COLO829 (cell line): ENCODE results near the gene TEX38.
A peak's percentile ranks its signal among the peaks of the same experiment; 100 is the strongest.
"Not testable (repeated sequence)": the region's sequence is repeated elsewhere in the genome, so short reads cannot be mapped to it uniquely, and the experiment has no call there.

ENCODE experiments used
- DNase-seq: peaks from one replicate; pipeline ENCODE4 v3.0.0; 2012; ENCODE audit warnings: low spot score

TEX38 gene

DNA sequence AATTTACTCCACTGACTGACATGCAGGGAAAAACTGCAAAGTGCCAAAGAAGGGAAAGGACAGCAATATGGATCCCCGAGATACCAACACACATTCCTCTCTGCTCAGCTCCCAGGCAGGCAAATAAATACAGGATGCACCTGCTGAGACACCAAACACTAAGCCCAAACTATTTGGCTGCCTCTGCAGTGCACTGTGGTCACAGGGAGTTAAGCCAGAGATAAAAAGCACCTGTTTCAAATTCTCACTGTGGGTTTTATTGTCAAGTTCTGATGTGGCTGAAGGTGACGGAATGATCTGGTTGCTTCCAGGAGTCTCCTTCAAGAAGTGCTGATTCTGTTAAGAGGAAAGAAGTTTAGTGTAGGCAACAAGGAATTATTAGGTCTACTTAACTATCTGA is 17.7 kb downstream of the TEX38 start:
- DNase-seq, result no peak

DNA sequence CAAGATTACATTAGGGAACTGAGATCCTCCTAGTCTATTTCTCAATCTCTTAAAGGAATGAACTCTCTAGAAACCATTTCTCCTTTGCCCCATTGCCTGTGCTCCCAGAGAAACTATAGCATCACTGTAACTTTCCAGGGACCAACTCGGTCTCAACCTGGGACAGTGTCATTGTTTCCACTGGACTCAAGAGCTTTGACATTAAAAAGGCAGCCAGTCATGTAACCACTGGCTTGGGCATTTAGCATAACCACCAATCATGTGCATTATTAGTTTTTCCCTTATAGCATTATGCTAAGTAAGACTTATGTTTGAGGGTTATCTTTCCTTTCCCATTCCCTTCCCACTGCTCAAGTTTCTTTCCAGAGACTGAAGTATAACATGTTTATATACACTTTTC is 18.2 kb downstream of the TEX38 start:
- DNase-seq, result no peak

GRCh38 chr1:46690931-46691421 is 19.3 kb downstream of the TEX38 start:
- no peak for DNase-seq

DNA sequence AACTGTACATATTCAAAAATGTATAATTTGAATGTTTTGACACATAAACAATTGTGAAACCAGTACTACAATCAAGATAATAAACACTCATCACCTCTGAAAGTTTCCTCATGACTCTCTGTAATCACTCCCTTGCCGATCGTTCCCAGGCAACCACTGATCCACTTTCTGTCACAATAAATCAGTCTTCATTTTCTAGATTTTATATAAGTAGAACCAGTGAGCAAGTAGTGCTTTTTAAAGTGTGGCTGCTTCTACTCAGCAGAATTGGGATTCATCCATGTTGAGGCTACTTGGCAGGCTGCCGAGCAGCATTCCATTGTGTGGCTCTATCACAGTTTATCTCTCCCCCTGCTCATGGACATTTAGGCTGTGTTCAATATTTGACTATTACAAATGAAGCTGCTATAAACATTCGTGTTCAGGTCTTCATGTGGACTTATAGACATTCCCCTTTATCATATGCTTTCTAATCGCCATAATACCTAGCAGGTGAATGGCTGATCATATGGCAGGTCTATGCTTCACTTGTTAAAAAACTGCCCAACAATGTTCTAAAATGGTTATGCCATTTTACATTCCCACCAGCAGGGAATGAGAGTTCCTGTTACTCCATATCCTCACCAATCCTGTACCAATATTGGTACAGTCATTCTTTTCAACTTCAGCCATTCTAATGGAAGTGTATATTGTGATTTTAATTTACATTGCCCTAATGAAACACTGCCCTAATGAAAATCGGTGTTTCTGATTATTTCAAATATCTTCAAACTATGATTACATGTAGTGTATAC is 20.5 kb downstream of the TEX38 start:
- no peak for DNase-seq

GRCh38 chr1:46692811-46693770 is 21.4 kb downstream of the TEX38 start:
- DNase-seq, result peak; percentile 25

DNA sequence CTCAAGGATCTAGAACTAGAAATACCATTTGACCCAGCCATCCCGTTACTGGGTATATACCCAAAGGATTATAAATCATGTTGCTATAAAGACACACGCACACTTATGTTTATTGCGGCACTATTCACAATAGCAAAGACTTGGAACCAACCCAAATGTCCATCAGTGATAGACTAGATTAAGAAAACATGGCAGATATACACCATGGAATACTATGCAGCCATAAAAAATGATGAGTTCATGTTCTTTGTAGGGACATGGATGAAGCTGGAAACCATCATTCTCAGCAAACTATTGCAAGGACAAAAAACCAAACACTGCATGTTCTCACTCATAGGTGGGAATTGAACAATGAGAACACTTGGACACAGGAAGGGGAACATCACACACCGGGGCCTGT is 23.0 kb downstream of the TEX38 start:
- DNase-seq, result not testable (repeated sequence)

- DNase-seq, result no peak
Measured at GRCh38 chr1:46697053-46697452, 25.4 kb downstream of the TEX38 start.

- no peak for DNase-seq
Measured at GRCh38 chr1:46699666-46700065, 28.0 kb downstream of the TEX38 start.

GRCh38 chr1:46703927-46704641 is 32.4 kb downstream of the TEX38 start:
- DNase-seq, result no peak

- DNase-seq, result no peak
Measured at GRCh38 chr1:46705408-46705807, 33.8 kb downstream of the TEX38 start.

DNA sequence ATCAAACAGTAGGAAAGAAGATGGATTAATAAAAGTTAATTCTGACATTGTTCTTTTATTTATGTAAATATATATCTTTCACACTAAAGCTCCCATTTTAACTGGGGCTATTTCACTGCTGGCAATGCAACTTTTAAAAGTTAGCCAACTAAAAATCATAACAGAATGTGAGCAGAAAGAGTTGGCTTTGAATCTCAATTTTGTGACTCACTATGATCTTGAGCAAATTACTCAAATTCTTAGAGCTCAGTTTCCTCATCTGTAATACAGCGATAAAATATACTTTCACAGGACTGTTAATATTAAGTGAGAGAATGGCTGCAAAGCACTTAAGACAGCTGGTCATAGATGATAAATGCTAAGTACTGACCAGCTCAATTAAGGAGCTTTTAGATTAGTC is 36.5 kb downstream of the TEX38 start:
- DNase-seq, result no peak

GRCh38 chr1:46714976-46715375 is 43.3 kb downstream of the TEX38 start:
- DNase-seq, result no peak

GRCh38 chr1:46717654-46718053 is 46.0 kb downstream of the TEX38 start:
- no peak for DNase-seq

DNA sequence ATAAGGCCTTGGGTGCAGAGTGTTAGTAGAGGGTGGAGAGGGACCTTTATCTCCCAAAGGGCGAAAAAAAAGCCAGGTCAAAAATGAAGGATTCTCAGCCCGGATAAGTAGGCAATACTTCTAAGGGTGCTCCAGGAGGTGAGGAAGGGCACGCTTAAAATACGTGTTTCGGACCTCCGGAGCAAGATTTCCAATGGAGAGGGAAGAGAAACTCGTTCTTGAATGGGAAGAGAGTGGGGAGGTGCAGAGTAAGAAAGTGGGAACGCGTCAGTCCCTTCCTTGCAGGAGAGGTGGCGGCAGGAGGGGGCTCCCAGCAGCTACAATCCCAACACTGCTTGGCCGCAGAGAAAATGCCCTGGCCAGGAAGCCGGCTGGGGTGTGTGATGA is 46.7 kb downstream of the TEX38 start:
- no peak for DNase-seq

DNA sequence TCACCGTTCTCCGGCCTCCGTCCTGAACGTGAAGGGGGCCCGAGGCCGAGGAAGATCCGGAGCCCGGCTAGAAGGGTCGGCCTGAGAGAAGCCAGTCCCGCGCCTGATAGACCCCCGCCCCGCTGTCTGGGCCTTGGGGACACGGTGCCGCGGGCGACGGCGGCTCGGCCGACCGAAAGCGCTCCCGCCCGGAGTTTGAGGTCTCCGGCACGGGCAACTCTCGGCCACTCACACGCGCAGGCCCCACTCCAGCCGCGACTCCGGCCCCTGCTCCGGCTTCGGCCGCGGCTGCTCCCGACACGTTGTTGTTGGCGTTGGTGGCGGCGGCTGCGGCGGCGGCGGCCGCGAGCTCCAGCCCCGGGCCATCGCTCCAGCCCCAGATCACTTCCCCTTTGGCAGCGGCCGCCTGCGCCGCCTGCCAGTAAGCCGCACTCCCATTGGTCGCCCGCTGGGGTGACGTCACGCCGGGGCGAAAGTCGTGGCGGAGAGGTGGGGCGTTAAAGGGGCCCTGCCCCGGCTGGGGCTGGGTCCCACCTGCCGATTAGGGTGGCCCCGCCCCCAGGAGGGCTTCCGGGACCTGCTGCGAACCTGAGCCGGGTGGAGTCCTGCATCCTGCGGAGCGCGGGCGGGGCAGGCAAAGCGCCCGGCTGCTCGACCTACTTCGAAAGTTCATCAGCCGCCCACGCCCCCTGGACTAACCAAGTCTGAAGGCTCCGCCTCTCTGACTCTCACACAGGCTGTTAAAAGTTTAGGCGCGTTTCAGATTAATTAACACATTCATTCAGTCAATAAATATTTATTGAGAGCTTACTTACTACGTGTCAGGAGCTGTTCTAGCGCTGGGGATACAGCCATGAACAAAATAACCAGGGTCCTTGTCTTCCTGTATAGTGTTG is 47.3 kb downstream of the TEX38 start, which contains the start of gene EFCAB14:
EFCAB14 (minus strand) TSS at position 388 of the 896 bp plus-strand sequence. CDS start 1,027 bp downstream, outside the sequence.
- DNase-seq, result peak; percentile 79

GRCh38 chr1:46719689-46720088 is 48.0 kb downstream of the TEX38 start:
- no peak for DNase-seq

DNA sequence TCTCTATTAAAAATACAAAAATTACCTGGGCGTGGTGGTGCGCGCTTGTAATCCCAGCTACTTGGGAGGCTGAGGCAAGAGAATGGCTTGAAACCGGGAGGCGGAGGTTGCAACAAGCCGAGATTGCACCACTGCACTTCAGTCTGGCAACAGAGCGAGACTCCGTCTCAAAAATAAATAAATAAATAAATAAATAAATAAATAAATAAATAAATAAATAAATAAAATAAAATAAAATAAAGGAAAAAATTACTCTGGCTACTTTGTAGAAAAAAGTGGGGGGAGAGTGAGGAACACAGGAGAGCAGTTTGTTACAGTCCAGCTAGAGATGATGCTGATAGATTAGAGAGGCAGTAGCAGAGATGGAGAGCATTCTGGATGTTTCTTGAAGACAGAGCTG is 48.7 kb downstream of the TEX38 start:
- not testable (repeated sequence) for DNase-seq

- no peak for DNase-seq
Measured at GRCh38 chr1:46721204-46721603, 49.5 kb downstream of the TEX38 start.

DNA sequence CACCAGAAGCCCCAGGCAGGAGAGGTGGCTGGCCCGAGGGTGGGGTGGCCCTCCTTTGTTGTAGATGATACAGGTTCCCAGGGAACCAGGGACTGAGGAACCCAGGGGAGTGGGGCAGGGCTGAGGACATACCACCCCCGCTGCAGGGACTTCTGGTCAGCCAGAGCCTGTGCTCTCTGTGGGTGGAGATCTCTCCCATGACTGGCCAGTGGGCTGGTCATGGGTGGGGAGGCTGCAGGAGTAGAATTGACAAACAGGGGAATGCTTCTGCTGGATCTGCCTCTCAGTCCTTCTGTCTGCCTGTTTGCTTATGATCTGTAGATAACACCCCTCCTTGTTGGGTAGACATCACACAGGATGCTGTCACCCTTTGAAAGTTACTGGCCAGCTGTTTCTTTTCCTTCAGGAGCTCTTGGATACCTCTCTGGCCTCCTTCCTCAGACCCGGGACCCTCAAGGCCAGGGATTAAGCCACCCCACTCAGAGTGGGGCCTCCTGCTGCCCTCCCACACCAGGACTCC is 50.1 kb downstream of the TEX38 start:
- DNase-seq, result no peak
